ENCODE results near the gene SMCO4.
A peak's percentile ranks its signal among the peaks of the same experiment; 100 is the strongest.

Gene SMCO4

GRCh38 chr11:93530468-93530826 lies 12.7 kb downstream of the SMCO4 start:
- Histone ChIP-seq H3K27ac (ENCODE audit: low read depth, low read length) (no peak overlapping the region), H3K27me3 (ENCODE audit: control insufficient read depth in 1 of 2, insufficient read depth in 2 of 2, low read length in 2 of 2) (no peaks in the 10 kb centered on the region), H3K9ac (ENCODE audit: low read depth in 1 of 2, low read length in 2 of 2) (no peak overlapping the region), H3K4me1 (ENCODE audit: control insufficient read depth in 1 of 2, insufficient read depth in 2 of 2, low read length in 2 of 2) (peaks cover 44 to 47% of the 10 kb centered on the region in 2 donors), H3K4me3 (ENCODE audit: low read depth in 1 of 2, low read length in 2 of 2) (no peak overlapping the region), H3K9me3 (ENCODE audit: control insufficient read depth in 1 of 2, low read length in 2 of 2) (no peaks in the 10 kb centered on the region), H3K36me3 (ENCODE audit: control insufficient read depth in 1 of 2, insufficient read depth in 2 of 2, low read length in 2 of 2) (no peaks in the 10 kb centered on the region)

GRCh38 chr11:93529707-93530467 lies 13.3 kb downstream of the SMCO4 start:
- Histone ChIP-seq H3K27me3 (ENCODE audit: control insufficient read depth in 1 of 2, insufficient read depth in 2 of 2, low read length in 2 of 2) (no peaks in the 10 kb centered on the region), H3K9me3 (ENCODE audit: control insufficient read depth in 1 of 2, low read length in 2 of 2) (no peaks in the 10 kb centered on the region), H3K4me3 (ENCODE audit: low read depth in 1 of 2, low read length in 2 of 2) (no peak overlapping the region), H3K27ac (ENCODE audit: low read depth, low read length) (peak overlapping the region; percentile 52), H3K9ac (ENCODE audit: low read depth in 1 of 2, low read length in 2 of 2) (peak overlapping the region in 1 of 2 donors; percentile 11), H3K4me1 (ENCODE audit: control insufficient read depth in 1 of 2, insufficient read depth in 2 of 2, low read length in 2 of 2) (peaks cover 50 to 52% of the 10 kb centered on the region in 2 donors), H3K36me3 (ENCODE audit: control insufficient read depth in 1 of 2, insufficient read depth in 2 of 2, low read length in 2 of 2) (no peaks in the 10 kb centered on the region)

- Histone ChIP-seq H3K27me3 (ENCODE audit: control insufficient read depth in 1 of 2, insufficient read depth in 2 of 2, low read length in 2 of 2) (no peaks in the 10 kb centered on the region), H3K36me3 (ENCODE audit: control insufficient read depth in 1 of 2, insufficient read depth in 2 of 2, low read length in 2 of 2) (no peaks in the 10 kb centered on the region), H3K9me3 (ENCODE audit: control insufficient read depth in 1 of 2, low read length in 2 of 2) (no peaks in the 10 kb centered on the region), H3K9ac (ENCODE audit: low read depth in 1 of 2, low read length in 2 of 2) (peak overlapping the region in 1 of 2 donors; percentile 11), H3K4me3 (ENCODE audit: low read depth in 1 of 2, low read length in 2 of 2) (no peak overlapping the region), H3K4me1 (ENCODE audit: control insufficient read depth in 1 of 2, insufficient read depth in 2 of 2, low read length in 2 of 2) (peaks cover 58 to 61% of the 10 kb centered on the region in 2 donors), H3K27ac (ENCODE audit: low read depth, low read length) (peak overlapping the region; percentile 52)
These were observed 14.2 kb downstream of the SMCO4 start for GRCh38 chr11:93528757-93529645.

GRCh38 chr11:93528252-93528651 lies 14.9 kb downstream of the SMCO4 start:
- Histone ChIP-seq H3K4me3 (ENCODE audit: low read depth in 1 of 2, low read length in 2 of 2) (no peak overlapping the region), H3K27me3 (ENCODE audit: control insufficient read depth in 1 of 2, insufficient read depth in 2 of 2, low read length in 2 of 2) (no peaks in the 10 kb centered on the region), H3K9me3 (ENCODE audit: control insufficient read depth in 1 of 2, low read length in 2 of 2) (no peaks in the 10 kb centered on the region), H3K27ac (ENCODE audit: low read depth, low read length) (no peak overlapping the region), H3K9ac (ENCODE audit: low read depth in 1 of 2, low read length in 2 of 2) (no peak overlapping the region), H3K36me3 (ENCODE audit: control insufficient read depth in 1 of 2, insufficient read depth in 2 of 2, low read length in 2 of 2) (no peaks in the 10 kb centered on the region), H3K4me1 (ENCODE audit: control insufficient read depth in 1 of 2, insufficient read depth in 2 of 2, low read length in 2 of 2) (peaks cover 58 to 62% of the 10 kb centered on the region in 2 donors)

GRCh38 chr11:93526641-93527583 lies 16.3 kb downstream of the SMCO4 start:
- no peak overlapping the region for H3K9ac ChIP-seq (ENCODE audit: low read depth in 1 of 2, low read length in 2 of 2)
- no peaks in the 10 kb centered on the region for H3K9me3 ChIP-seq (ENCODE audit: control insufficient read depth in 1 of 2, low read length in 2 of 2)
- H3K36me3 ChIP-seq (ENCODE audit: control insufficient read depth in 1 of 2, insufficient read depth in 2 of 2, low read length in 2 of 2), result no peaks in the 10 kb centered on the region
- H3K27me3 ChIP-seq (ENCODE audit: control insufficient read depth in 1 of 2, insufficient read depth in 2 of 2, low read length in 2 of 2), result no peaks in the 10 kb centered on the region
- no peak overlapping the region for H3K27ac ChIP-seq (ENCODE audit: low read depth, low read length)
- peaks cover 64 to 66% of the 10 kb centered on the region in 2 donors for H3K4me1 ChIP-seq (ENCODE audit: control insufficient read depth in 1 of 2, insufficient read depth in 2 of 2, low read length in 2 of 2)
- H3K4me3 ChIP-seq (ENCODE audit: low read depth in 1 of 2, low read length in 2 of 2), result peak overlapping the region in 1 of 2 donors; percentile 5

- no peaks in the 10 kb centered on the region for H3K27me3 ChIP-seq (ENCODE audit: control insufficient read depth in 1 of 2, insufficient read depth in 2 of 2, low read length in 2 of 2)
- no peak overlapping the region for H3K4me3 ChIP-seq (ENCODE audit: low read depth in 1 of 2, low read length in 2 of 2)
- no peaks in the 10 kb centered on the region for H3K9me3 ChIP-seq (ENCODE audit: control insufficient read depth in 1 of 2, low read length in 2 of 2)
- H3K4me1 ChIP-seq (ENCODE audit: control insufficient read depth in 1 of 2, insufficient read depth in 2 of 2, low read length in 2 of 2), result peaks cover 66 to 68% of the 10 kb centered on the region in 2 donors
- no peak overlapping the region for H3K9ac ChIP-seq (ENCODE audit: low read depth in 1 of 2, low read length in 2 of 2)
- H3K36me3 ChIP-seq (ENCODE audit: control insufficient read depth in 1 of 2, insufficient read depth in 2 of 2, low read length in 2 of 2), result no peaks in the 10 kb centered on the region
- no peak overlapping the region for H3K27ac ChIP-seq (ENCODE audit: low read depth, low read length)
These were observed 16.9 kb downstream of the SMCO4 start for GRCh38 chr11:93526346-93526633.

- Histone ChIP-seq H3K9me3 (ENCODE audit: control insufficient read depth in 1 of 2, low read length in 2 of 2) (no peaks in the 10 kb centered on the region), H3K27ac (ENCODE audit: low read depth, low read length) (no peak overlapping the region), H3K4me3 (ENCODE audit: low read depth in 1 of 2, low read length in 2 of 2) (no peak overlapping the region), H3K36me3 (ENCODE audit: control insufficient read depth in 1 of 2, insufficient read depth in 2 of 2, low read length in 2 of 2) (no peaks in the 10 kb centered on the region), H3K9ac (ENCODE audit: low read depth in 1 of 2, low read length in 2 of 2) (no peak overlapping the region), H3K4me1 (ENCODE audit: control insufficient read depth in 1 of 2, insufficient read depth in 2 of 2, low read length in 2 of 2) (peaks cover 66 to 73% of the 10 kb centered on the region in 2 donors), H3K27me3 (ENCODE audit: control insufficient read depth in 1 of 2, insufficient read depth in 2 of 2, low read length in 2 of 2) (no peaks in the 10 kb centered on the region)
These were observed 17.4 kb downstream of the SMCO4 start for GRCh38 chr11:93525601-93526345.

GRCh38 chr11:93524858-93525257 lies 18.3 kb downstream of the SMCO4 start:
- Histone ChIP-seq H3K36me3 (ENCODE audit: control insufficient read depth in 1 of 2, insufficient read depth in 2 of 2, low read length in 2 of 2) (no peaks in the 10 kb centered on the region), H3K9ac (ENCODE audit: low read depth in 1 of 2, low read length in 2 of 2) (peak overlapping the region in 1 of 2 donors; percentile 16), H3K27ac (ENCODE audit: low read depth, low read length) (no peak overlapping the region), H3K4me3 (ENCODE audit: low read depth in 1 of 2, low read length in 2 of 2) (no peak overlapping the region), H3K27me3 (ENCODE audit: control insufficient read depth in 1 of 2, insufficient read depth in 2 of 2, low read length in 2 of 2) (no peaks in the 10 kb centered on the region), H3K4me1 (ENCODE audit: control insufficient read depth in 1 of 2, insufficient read depth in 2 of 2, low read length in 2 of 2) (peaks cover 59 to 66% of the 10 kb centered on the region in 2 donors), H3K9me3 (ENCODE audit: control insufficient read depth in 1 of 2, low read length in 2 of 2) (no peaks in the 10 kb centered on the region)

- H3K27me3 ChIP-seq (ENCODE audit: control insufficient read depth in 1 of 2, insufficient read depth in 2 of 2, low read length in 2 of 2), result no peaks in the 10 kb centered on the region
- peak overlapping the region in 1 of 2 donors; percentile 16 for H3K9ac ChIP-seq (ENCODE audit: low read depth in 1 of 2, low read length in 2 of 2)
- no peak overlapping the region for H3K27ac ChIP-seq (ENCODE audit: low read depth, low read length)
- H3K9me3 ChIP-seq (ENCODE audit: control insufficient read depth in 1 of 2, low read length in 2 of 2), result no peaks in the 10 kb centered on the region
- H3K4me3 ChIP-seq (ENCODE audit: low read depth in 1 of 2, low read length in 2 of 2), result peak overlapping the region; percentile 15 to 41
- H3K36me3 ChIP-seq (ENCODE audit: control insufficient read depth in 1 of 2, insufficient read depth in 2 of 2, low read length in 2 of 2), result no peaks in the 10 kb centered on the region
- peaks cover 56 to 66% of the 10 kb centered on the region in 2 donors for H3K4me1 ChIP-seq (ENCODE audit: control insufficient read depth in 1 of 2, insufficient read depth in 2 of 2, low read length in 2 of 2)
These were observed 19.0 kb downstream of the SMCO4 start for GRCh38 chr11:93524173-93524536.
